Breast epithelium (tissue), 3 donors: ENCODE measurements around the gene MSLN.

Source experiments
- CTCF ChIP-seq, 3 donors: fragments of 450-650 bp; IDR thresholded peaks; one replicate each; pipeline ENCODE4 v1.5.1; 2016 to 2017; ENCODE audit warnings: antibody characterized with exemption in 3 of 3, mild to moderate bottlenecking in 3 of 3, moderate library complexity in 3 of 3
- POLR2A ChIP-seq: fragments of 450-650 bp; IDR thresholded peaks from one replicate; pipeline ENCODE4 v1.6.1; 2016; ENCODE audit warnings: antibody characterized with exemption, mild to moderate bottlenecking, moderate library complexity
- POLR2AphosphoS5 ChIP-seq, 3 donors: sonication (generic); formaldehyde crosslinking; IDR thresholded peaks; one replicate each; pipeline ENCODE4 v1.6.1; 2017; ENCODE audit warnings: antibody characterized with exemption in 3 of 3

GRCh38 chr16:779561-779960, 19.0 kb downstream of the MSLN start:
- TF ChIP-seq POLR2A (no peak), CTCF (IDR thresholded peaks at IDR 0.05) (no peak), POLR2AphosphoS5 (IDR thresholded peaks at IDR 0.05) (no peak)
